Progenitor cell of endocrine pancreas (in vitro differentiated cells): ENCODE measurements around the gene PPFIA1. TPM values are rescaled to one million over a fixed set of nuclear protein-coding genes. Genes with fewer than 3 reads are reported as not detected.

Experiments
- DNase-seq: peaks from one replicate; pipeline ENCODE4 v3.0.0; 2021; ENCODE audit warnings: low spot score; ENCODE audit not compliant: unreplicated experiment
- H3K27ac Mint-ChIP-seq: 2 replicates; pipeline ENCODE4 v1.8.0; 2021; ENCODE audit warnings: mild to moderate bottlenecking, moderate library complexity, mixed read lengths
- H3K27me3 Mint-ChIP-seq: 2 replicates; pipeline ENCODE4 v1.8.0; 2021; ENCODE audit warnings: mixed read lengths
- H3K36me3 Mint-ChIP-seq: 2 replicates; pipeline ENCODE4 v1.8.0; 2022; ENCODE audit warnings: mixed read lengths; ENCODE audit not compliant: insufficient read depth
- H3K4me1 Mint-ChIP-seq: 2 replicates; pipeline ENCODE4 v1.8.0; 2021; ENCODE audit warnings: low read depth, mixed read lengths
- H3K4me3 Mint-ChIP-seq: 2 replicates; pipeline ENCODE4 v1.8.0; 2021; ENCODE audit warnings: low read depth, mild to moderate bottlenecking, moderate library complexity, mixed read lengths
- H3K9me3 Mint-ChIP-seq: 2 replicates; pipeline ENCODE4 v1.8.0; 2021; ENCODE audit warnings: low read depth, mixed read lengths
- total RNA-seq: library from RNA; stranded (reverse); gene quantifications from 2 replicates; pipeline ENCODE4 v1.2.1, GENCODE V29; 2021
- TF ChIP-seq, protein P1 (sequence below): fragments of 200-600 bp; sonication (generic); IDR thresholded peaks from one replicate; pipeline ENCODE4 v1.5.0; 2021; ENCODE audit warnings: antibody characterized with exemption, mild to moderate bottlenecking; ENCODE audit not compliant: unreplicated experiment

Gene PPFIA1
- total RNA-seq, 1 donor from 2014 or later: 70.8 TPM

DNA sequence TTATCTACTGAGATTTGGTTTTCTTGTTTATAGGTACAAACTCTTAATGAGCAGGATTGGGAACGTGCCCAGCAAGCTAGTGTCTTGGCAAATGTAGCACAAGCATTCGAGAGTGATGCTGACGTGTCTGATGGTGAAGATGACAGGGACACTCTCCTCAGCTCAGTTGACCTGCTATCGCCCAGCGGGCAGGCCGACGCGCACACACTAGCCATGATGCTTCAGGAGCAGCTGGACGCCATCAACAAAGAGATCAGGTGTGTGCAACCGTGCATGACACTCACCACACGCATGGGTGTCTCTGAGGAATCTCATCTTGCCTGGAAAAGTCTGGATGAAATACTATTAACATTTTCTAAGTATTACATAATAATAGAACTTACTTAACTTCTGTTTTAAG is 73.1 kb downstream of the PPFIA1 start:
- Mint-ChIP-seq H3K9me3 (no peaks in the 10 kb centered on the region), H3K36me3 (peaks cover 27% of the 10 kb centered on the region), H3K4me1 (no peaks in the 10 kb centered on the region), H3K27ac (no peak overlapping the region), H3K4me3 (no peak overlapping the region), H3K27me3 (no peaks in the 10 kb centered on the region)
- TF ChIP-seq, protein P1, sequence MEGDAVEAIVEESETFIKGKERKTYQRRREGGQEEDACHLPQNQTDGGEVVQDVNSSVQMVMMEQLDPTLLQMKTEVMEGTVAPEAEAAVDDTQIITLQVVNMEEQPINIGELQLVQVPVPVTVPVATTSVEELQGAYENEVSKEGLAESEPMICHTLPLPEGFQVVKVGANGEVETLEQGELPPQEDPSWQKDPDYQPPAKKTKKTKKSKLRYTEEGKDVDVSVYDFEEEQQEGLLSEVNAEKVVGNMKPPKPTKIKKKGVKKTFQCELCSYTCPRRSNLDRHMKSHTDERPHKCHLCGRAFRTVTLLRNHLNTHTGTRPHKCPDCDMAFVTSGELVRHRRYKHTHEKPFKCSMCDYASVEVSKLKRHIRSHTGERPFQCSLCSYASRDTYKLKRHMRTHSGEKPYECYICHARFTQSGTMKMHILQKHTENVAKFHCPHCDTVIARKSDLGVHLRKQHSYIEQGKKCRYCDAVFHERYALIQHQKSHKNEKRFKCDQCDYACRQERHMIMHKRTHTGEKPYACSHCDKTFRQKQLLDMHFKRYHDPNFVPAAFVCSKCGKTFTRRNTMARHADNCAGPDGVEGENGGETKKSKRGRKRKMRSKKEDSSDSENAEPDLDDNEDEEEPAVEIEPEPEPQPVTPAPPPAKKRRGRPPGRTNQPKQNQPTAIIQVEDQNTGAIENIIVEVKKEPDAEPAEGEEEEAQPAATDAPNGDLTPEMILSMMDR: no peak
- no peak for DNase-seq

DNA sequence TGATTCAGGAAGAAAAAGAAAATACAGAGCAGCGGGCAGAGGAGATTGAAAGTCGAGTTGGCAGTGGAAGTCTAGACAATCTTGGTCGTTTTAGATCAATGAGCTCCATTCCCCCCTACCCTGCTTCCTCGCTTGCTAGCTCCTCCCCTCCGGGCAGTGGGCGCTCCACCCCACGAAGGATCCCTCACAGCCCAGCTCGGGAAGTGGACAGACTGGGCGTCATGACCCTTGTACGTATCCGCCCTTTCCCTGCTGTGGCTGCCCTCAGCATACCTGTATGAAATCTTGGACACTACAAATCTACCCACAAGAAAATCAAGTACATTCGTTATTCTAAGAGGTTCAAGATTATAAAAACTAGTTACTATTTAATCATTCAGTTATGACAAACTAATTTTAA is 77.7 kb downstream of the PPFIA1 start:
- H3K27me3 Mint-ChIP-seq: no peaks in the 10 kb centered on the region
- no peak overlapping the region for H3K27ac Mint-ChIP-seq
- DNase-seq: no peak
- H3K4me1 Mint-ChIP-seq: no peaks in the 10 kb centered on the region
- TF ChIP-seq, protein P1: no peak
- H3K36me3 Mint-ChIP-seq: peaks cover 24% of the 10 kb centered on the region
- no peak overlapping the region for H3K4me3 Mint-ChIP-seq
- H3K9me3 Mint-ChIP-seq: no peaks in the 10 kb centered on the region

DNA sequence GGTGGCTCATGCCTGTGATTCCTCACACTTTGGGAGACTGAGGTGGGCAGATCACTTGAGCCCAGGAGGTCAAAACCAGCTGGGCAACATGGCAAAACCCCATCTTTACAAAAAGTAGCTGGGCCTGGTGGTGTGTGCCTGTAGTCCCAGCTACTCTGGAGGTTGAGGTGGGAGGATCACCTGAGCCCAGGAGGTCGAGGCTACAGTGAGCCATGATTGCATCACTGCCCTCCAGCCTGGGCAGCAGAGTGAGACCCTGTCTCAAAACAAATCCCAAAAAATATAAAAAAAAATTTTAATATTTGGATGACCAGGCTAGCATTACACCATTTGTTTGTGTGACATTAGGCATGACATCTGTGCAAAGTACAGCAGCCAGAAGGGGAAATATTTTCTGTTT is 78.1 kb downstream of the PPFIA1 start:
- H3K4me1 Mint-ChIP-seq: no peaks in the 10 kb centered on the region
- no peak overlapping the region for H3K27ac Mint-ChIP-seq
- H3K36me3 Mint-ChIP-seq: peaks cover 24% of the 10 kb centered on the region
- no peaks in the 10 kb centered on the region for H3K27me3 Mint-ChIP-seq
- H3K9me3 Mint-ChIP-seq: no peaks in the 10 kb centered on the region
- TF ChIP-seq, protein P1: no peak
- DNase-seq: no peak
- H3K4me3 Mint-ChIP-seq: no peak overlapping the region

DNA sequence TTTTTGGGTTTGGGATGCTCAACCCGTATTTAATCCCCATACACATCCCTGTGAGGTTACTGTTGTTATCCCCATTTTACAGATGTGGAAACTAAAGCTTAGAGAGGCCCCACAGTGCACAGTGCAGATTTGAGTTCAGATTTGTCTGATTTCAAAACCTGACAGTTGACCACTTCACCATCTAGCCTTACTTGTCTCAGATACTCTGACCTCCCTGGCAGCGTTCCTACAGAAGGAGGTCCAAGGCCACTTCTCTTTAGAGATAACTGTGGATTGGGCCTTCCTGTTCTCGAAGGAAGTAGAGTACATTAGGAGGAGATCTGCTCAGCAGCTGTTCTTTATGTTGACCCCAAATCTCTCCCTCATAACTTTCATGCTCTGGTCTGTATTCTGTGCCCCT is 81.2 kb downstream of the PPFIA1 start:
- H3K9me3 Mint-ChIP-seq: no peaks in the 10 kb centered on the region
- H3K27ac Mint-ChIP-seq: no peak overlapping the region
- H3K4me3 Mint-ChIP-seq: no peak overlapping the region
- H3K27me3 Mint-ChIP-seq: no peaks in the 10 kb centered on the region
- no peak for DNase-seq
- peaks cover 25% of the 10 kb centered on the region for H3K36me3 Mint-ChIP-seq
- no peaks in the 10 kb centered on the region for H3K4me1 Mint-ChIP-seq
- TF ChIP-seq, protein P1: no peak

DNA sequence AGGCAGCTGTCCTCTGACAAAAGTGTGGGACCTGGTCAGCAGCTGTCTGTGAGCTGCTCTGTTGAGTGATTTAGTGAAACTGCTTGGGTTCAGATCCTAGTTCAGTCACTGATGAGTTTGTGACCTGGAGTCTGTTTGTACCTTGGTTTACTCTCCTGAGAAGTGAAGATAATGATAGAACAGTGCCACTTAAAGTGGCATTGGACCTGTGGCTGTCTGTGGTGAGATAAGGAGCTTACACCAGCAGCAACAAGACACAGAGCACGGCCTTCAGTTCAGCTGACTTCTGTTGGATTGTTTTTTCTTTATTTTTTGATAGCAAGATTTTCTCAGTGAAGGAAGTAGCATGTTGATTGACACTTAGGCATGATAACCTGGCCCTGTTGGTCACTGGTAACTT is 81.6 kb downstream of the PPFIA1 start:
- no peak overlapping the region for H3K27ac Mint-ChIP-seq
- TF ChIP-seq, protein P1: no peak
- no peak overlapping the region for H3K4me3 Mint-ChIP-seq
- H3K36me3 Mint-ChIP-seq: peaks cover 28% of the 10 kb centered on the region
- no peaks in the 10 kb centered on the region for H3K27me3 Mint-ChIP-seq
- H3K4me1 Mint-ChIP-seq: no peaks in the 10 kb centered on the region
- no peaks in the 10 kb centered on the region for H3K9me3 Mint-ChIP-seq
- no peak for DNase-seq
